GM23248 (cell line): ENCODE results near the gene SLBP.

Experiments used
- EZH2 ChIP-seq: fragments of 200-600 bp; sonication (generic); IDR thresholded peaks from 2 replicates; pipeline ENCODE4 v1.6.1; 2018; ENCODE audit warnings: antibody characterized with exemption, mild to moderate bottlenecking; ENCODE audit not compliant: insufficient read depth, poor library complexity, severe bottlenecking
- EZH2phosphoT487 ChIP-seq: fragments of 200-600 bp; sonication (generic); IDR thresholded peaks from 2 replicates; pipeline ENCODE4 v1.6.1; 2018; ENCODE audit warnings: antibody characterized with exemption, moderate library complexity, mild to moderate bottlenecking, low read depth; ENCODE audit not compliant: insufficient read depth

DNA sequence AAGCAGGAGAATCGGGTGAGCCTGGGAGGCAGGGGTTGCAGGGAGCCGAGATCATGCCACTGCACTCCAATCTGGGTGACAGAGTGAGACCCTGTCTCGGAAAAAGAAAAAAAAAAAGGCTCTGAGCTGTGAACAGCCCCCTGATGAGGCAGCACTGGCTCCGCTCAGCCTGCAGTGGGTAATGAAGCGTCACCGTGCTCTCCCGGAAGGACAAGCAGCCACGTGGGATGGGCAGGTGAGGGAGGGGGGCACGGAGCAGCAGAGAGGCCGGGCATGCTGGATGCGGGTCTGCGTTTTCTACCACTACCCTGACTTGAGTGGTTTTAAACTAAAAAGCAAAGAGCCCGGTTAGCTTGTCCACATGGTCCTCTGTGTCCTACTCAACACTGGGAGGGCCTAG, 24.7 kb upstream of the SLBP start:
- TF ChIP-seq EZH2phosphoT487: no peak
- TF ChIP-seq EZH2: no peak
